HepG2 (cell line): Measurements from ENCODE around the gene CALN1. TPM values are rescaled to one million over a fixed set of nuclear protein-coding genes. Genes with fewer than 3 reads are reported as not detected.

Experiments
- ARID3A ChIP-seq: IDR thresholded peaks from 2 replicates; pipeline ENCODE4 v1.6.1; 2012; ENCODE audit warnings: low read depth, low read length, improper control_type of control experiment
- ARID5B ChIP-seq: IDR thresholded peaks from 2 replicates; pipeline ENCODE4 v1.4.0; 2020; ENCODE audit warnings: mild to moderate bottlenecking, missing genetic modification reagents
- FOXO1 ChIP-seq: sonication (generic); formaldehyde crosslinking; IDR thresholded peaks from 2 replicates; pipeline ENCODE4 v1.4.0; 2020; ENCODE audit warnings: missing genetic modification reagents
- GATAD2A ChIP-seq: IDR thresholded peaks from 2 replicates; pipeline ENCODE4 v1.6.1; 2016
- GFI1 ChIP-seq: sonication (generic); formaldehyde crosslinking; IDR thresholded peaks from 2 replicates; pipeline ENCODE4 v1.5.0; 2020; ENCODE audit warnings: missing genetic modification reagents, mild to moderate bottlenecking, borderline replicate concordance
- HMG20A ChIP-seq: IDR thresholded peaks from 2 replicates; pipeline ENCODE4 v1.6.1; 2016; ENCODE audit warnings: borderline replicate concordance
- MBNL3 ChIP-seq: fragments of 250-450 bp; sonication (Bioruptor Pico); conservative IDR thresholded peaks from 2 replicates; pipeline ENCODE4 v1.8.0; 2022; ENCODE audit warnings: mild to moderate bottlenecking, inconsistent platforms
- MNT ChIP-seq: fragments of 450-650 bp; IDR thresholded peaks from 2 replicates; pipeline ENCODE4 v1.6.1; 2016
- NFIB ChIP-seq: sonication (generic); formaldehyde crosslinking; IDR thresholded peaks from 2 replicates; pipeline ENCODE4 v1.9.0; 2021; ENCODE audit warnings: missing genetic modification reagents, mild to moderate bottlenecking, borderline replicate concordance
- POGZ ChIP-seq: sonication (generic); formaldehyde crosslinking; IDR thresholded peaks from 2 replicates; pipeline ENCODE4 v1.4.0; 2020; ENCODE audit warnings: mild to moderate bottlenecking, missing genetic modification reagents
- RXRA ChIP-seq: sonication (generic); formaldehyde crosslinking; IDR thresholded peaks from 2 replicates; pipeline ENCODE4 v1.5.1; 2020; ENCODE audit warnings: missing genetic modification reagents
- SRF ChIP-seq: IDR thresholded peaks from 2 replicates; pipeline ENCODE4 v1.6.1; 2011; ENCODE audit warnings: mild to moderate bottlenecking, low read depth, low read length, moderate library complexity
- TCF7 ChIP-seq: sonication (generic); IDR thresholded peaks from 2 replicates; pipeline ENCODE4 v1.6.1; 2016; ENCODE audit warnings: antibody characterized with exemption, low read depth
- ZNF75D ChIP-seq: sonication (generic); formaldehyde crosslinking; IDR thresholded peaks from 2 replicates; pipeline ENCODE4 v1.8.1; 2023; ENCODE audit warnings: missing genetic modification reagents, mild to moderate bottlenecking, borderline replicate concordance
- polyA plus RNA-seq, 8 experiments: library from polyadenylated mRNA; depleted of rRNA in 3 of 8; stranded (reverse) in 7 of 8; unstranded in 1 of 8; fragments of >200 nt; fragmentation: Illumina TruSeq in 4 of 8; extraction: Trizol in 4 of 8; gene quantifications; 2 replicates each; pipeline versions ENCODE4 v1.2.1 to v1.2.3, GENCODE V29; 2011 to 2016; ENCODE audit warnings: low read depth in 4 of 8, missing spikeins in 1 of 8, mixed read lengths in 1 of 8; ENCODE audit not compliant: insufficient read depth in 1 of 8
- total RNA-seq, 5 experiments: library from RNA; depleted of rRNA; stranded (reverse); fragments of >200 nt; fragmentation: Illumina TruSeq; extraction: Trizol; gene quantifications; 2 replicates each; pipeline ENCODE4 v1.2.3, GENCODE V29; 2016; ENCODE audit warnings: low read depth in 1 of 5
- TF ChIP-seq, protein P1 (sequence below): sonication (generic); formaldehyde crosslinking; IDR thresholded peaks from 2 replicates; pipeline ENCODE4 v1.4.0; 2020; ENCODE audit warnings: missing genetic modification reagents
- TF ChIP-seq, protein P2 (sequence below): sonication (generic); IDR thresholded peaks from 2 replicates; pipeline ENCODE4 v1.6.1; 2016; ENCODE audit warnings: low read depth, borderline replicate concordance
- TF ChIP-seq, protein P3 (sequence below): sonication (generic); formaldehyde crosslinking; IDR thresholded peaks from 2 replicates; pipeline ENCODE4 v1.5.0; 2020; ENCODE audit warnings: missing genetic modification reagents

Gene CALN1
- total and polyA plus RNA-seq, 2 of the 13 experiments (the other 11 are each of a cell fraction or from before 2014, with no cell fraction given), result not detected

GRCh38 chr7:72152161-72153131 is 259.7 kb downstream of the CALN1 start (continued):
- TF ChIP-seq GFI1 (CRISPR knock-in tag) (peak; percentile 97), MBNL3 (CRISPR knock-in tag) (no peak), FOXO1 (peak; percentile 73), ARID3A (0 out of 2 replicates have a peak, but pooled peaks have one; percentile 24), GATAD2A (peak; percentile 56), SRF (peak; percentile 97), HMG20A (CRISPR knock-in tag) (peak; percentile 79), ARID5B (CRISPR knock-in tag) (peak; percentile 81; the same call in 1 of the 2 replicates), TCF7 (0 out of 2 replicates have a peak, but pooled peaks have one; percentile 29), POGZ (CRISPR knock-in tag) (0 out of 2 replicates have a peak, but pooled peaks have one; percentile 31), ZNF75D (CRISPR knock-in tag) (no peak), MNT (no peak), NFIB (CRISPR knock-in tag) (no peak), RXRA (CRISPR knock-in tag) (peak; percentile 68; the same call in 1 of the 2 replicates)
- TF ChIP-seq, protein P1, sequence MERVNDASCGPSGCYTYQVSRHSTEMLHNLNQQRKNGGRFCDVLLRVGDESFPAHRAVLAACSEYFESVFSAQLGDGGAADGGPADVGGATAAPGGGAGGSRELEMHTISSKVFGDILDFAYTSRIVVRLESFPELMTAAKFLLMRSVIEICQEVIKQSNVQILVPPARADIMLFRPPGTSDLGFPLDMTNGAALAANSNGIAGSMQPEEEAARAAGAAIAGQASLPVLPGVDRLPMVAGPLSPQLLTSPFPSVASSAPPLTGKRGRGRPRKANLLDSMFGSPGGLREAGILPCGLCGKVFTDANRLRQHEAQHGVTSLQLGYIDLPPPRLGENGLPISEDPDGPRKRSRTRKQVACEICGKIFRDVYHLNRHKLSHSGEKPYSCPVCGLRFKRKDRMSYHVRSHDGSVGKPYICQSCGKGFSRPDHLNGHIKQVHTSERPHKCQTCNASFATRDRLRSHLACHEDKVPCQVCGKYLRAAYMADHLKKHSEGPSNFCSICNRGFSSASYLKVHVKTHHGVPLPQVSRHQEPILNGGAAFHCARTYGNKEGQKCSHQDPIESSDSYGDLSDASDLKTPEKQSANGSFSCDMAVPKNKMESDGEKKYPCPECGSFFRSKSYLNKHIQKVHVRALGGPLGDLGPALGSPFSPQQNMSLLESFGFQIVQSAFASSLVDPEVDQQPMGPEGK (CRISPR knock-in tag), result peak; percentile 55; the same call in 1 of the 2 replicates
- TF ChIP-seq, protein P2, sequence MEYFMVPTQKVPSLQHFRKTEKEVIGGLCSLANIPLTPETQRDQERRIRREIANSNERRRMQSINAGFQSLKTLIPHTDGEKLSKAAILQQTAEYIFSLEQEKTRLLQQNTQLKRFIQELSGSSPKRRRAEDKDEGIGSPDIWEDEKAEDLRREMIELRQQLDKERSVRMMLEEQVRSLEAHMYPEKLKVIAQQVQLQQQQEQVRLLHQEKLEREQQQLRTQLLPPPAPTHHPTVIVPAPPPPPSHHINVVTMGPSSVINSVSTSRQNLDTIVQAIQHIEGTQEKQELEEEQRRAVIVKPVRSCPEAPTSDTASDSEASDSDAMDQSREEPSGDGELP, result peak; percentile 35; the same call in 1 of the 2 replicates
- TF ChIP-seq, protein P3, sequence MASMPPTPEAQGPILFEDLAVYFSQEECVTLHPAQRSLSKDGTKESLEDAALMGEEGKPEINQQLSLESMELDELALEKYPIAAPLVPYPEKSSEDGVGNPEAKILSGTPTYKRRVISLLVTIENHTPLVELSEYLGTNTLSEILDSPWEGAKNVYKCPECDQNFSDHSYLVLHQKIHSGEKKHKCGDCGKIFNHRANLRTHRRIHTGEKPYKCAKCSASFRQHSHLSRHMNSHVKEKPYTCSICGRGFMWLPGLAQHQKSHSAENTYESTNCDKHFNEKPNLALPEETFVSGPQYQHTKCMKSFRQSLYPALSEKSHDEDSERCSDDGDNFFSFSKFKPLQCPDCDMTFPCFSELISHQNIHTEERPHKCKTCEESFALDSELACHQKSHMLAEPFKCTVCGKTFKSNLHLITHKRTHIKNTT (CRISPR knock-in tag), result no peak
